ENCODE results near the gene CPNE6.

The CPNE6 gene

DNA sequence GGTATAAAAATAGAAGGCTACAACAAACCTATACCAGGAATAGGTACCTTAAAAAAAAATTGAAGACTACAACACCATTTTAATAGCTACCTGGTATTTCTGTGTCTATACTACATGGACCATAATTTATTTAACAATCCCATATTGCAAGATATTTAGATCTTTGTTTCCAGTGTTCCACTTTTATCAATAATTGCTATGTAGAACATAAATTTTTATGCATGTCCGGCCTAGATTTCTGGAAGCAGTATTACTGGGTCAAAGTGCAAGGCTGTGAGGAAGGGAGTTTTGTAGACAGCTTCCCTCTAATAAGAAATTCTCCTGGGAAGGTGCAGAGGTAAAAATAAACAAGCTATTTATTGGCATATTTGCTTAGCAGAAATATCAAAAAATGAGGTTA, 39.2 kb downstream of the CPNE6 start:
- no peaks in the 10 kb centered on the region for H3K27me3 Mint-ChIP-seq (ENCODE audit: low read depth)
- H3K4me3 Mint-ChIP-seq: peak overlapping the region in 2 of 3 experiments; percentile 7 to 40
- no peaks in the 10 kb centered on the region for H3K9me3 Mint-ChIP-seq
- H3K4me1 Mint-ChIP-seq: peaks cover 12% of the 10 kb centered on the region
- TF ChIP-seq CTCF (IDR thresholded peaks at IDR 0.05; ENCODE audit: unreplicated experiment in 3 of 3): no peak
- H3K27ac Mint-ChIP-seq: peak overlapping the region in 1 of 3 experiments; percentile 35
- peaks cover 4% of the 10 kb centered on the region for H3K36me3 Mint-ChIP-seq (ENCODE audit: low read depth)

DNA sequence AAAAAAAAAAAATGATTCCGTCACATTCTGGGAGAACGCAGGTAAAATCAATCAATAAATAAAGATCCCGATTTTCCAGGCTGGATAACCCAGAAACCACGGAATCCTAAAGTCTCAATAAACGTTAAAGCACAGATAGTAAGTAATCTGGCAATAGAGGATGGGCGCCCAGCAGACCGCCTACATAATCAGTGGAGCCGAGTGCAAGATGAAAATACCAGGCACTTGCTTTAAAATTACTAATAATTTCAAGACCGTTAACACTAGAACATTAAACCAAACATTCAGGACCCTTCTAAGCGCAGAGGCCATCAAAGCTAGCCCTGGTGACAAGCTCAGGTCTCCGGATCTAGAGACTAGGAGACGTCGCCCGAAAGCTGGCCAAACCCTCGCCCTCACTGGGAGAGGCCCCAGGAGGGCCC, 42.0 kb downstream of the CPNE6 start:
- Mint-ChIP-seq H3K27ac (peak overlapping the region; percentile 100), H3K9me3 (no peaks in the 10 kb centered on the region), H3K4me1 (peaks cover 25% of the 10 kb centered on the region), H3K36me3 (ENCODE audit: low read depth) (peaks cover 21% of the 10 kb centered on the region), H3K4me3 (peak overlapping the region; percentile 96 to 99 (median 99)), H3K27me3 (ENCODE audit: low read depth) (no peaks in the 10 kb centered on the region)
- no peak for TF ChIP-seq CTCF (IDR thresholded peaks at IDR 0.05; ENCODE audit: unreplicated experiment in 3 of 3)

GRCh38 chr14:24113801-24114531, 42.6 kb downstream of the CPNE6 start:
- peak overlapping the region; percentile 96 to 99 (median 99) for H3K4me3 Mint-ChIP-seq
- peak overlapping the region; percentile 100 for H3K27ac Mint-ChIP-seq
- peaks cover 20% of the 10 kb centered on the region for H3K4me1 Mint-ChIP-seq
- H3K27me3 Mint-ChIP-seq (ENCODE audit: low read depth): no peaks in the 10 kb centered on the region
- no peak for TF ChIP-seq CTCF (IDR thresholded peaks at IDR 0.05; ENCODE audit: unreplicated experiment in 3 of 3)
- peaks cover 27% of the 10 kb centered on the region for H3K36me3 Mint-ChIP-seq (ENCODE audit: low read depth)
- H3K9me3 Mint-ChIP-seq: no peaks in the 10 kb centered on the region

GRCh38 chr14:24114532-24115421, 43.4 kb downstream of the CPNE6 start, which contains the start of the genes DCAF11 and NRL:
Gene DCAF11, plus strand, starts transcription at chr14:24114777. Its CDS starts 818 bp downstream, at chr14:24115595.
Gene NRL, minus strand, starts transcription at chr14:24114949. Its CDS starts 32,101 bp downstream, at chr14:24082848.
- H3K4me1 Mint-ChIP-seq: peaks cover 20% of the 10 kb centered on the region
- no peaks in the 10 kb centered on the region for H3K9me3 Mint-ChIP-seq
- no peak for TF ChIP-seq CTCF (IDR thresholded peaks at IDR 0.05; ENCODE audit: unreplicated experiment in 3 of 3)
- H3K4me3 Mint-ChIP-seq: peak within 1 kb of the TSS; percentile 96 to 99 (median 99)
- H3K36me3 Mint-ChIP-seq (ENCODE audit: low read depth): peaks cover 35% of the 10 kb centered on the region
- peak within 1 kb of the TSS; percentile 100 for H3K27ac Mint-ChIP-seq
- no peaks in the 10 kb centered on the region for H3K27me3 Mint-ChIP-seq (ENCODE audit: low read depth)

GRCh38 chr14:24115422-24116127, 44.2 kb downstream of the CPNE6 start:
- H3K4me3 Mint-ChIP-seq: peak overlapping the region; percentile 96 to 99 (median 99)
- H3K27ac Mint-ChIP-seq: peak overlapping the region; percentile 100
- peaks cover 20% of the 10 kb centered on the region for H3K4me1 Mint-ChIP-seq
- no peaks in the 10 kb centered on the region for H3K9me3 Mint-ChIP-seq
- no peaks in the 10 kb centered on the region for H3K27me3 Mint-ChIP-seq (ENCODE audit: low read depth)
- peaks cover 36% of the 10 kb centered on the region for H3K36me3 Mint-ChIP-seq (ENCODE audit: low read depth)
- no peak for TF ChIP-seq CTCF (IDR thresholded peaks at IDR 0.05; ENCODE audit: unreplicated experiment in 3 of 3)

Measured in nephron (organoid).